Thymus (tissue), 11 donors: ENCODE results near the gene OMD. TPM values are rescaled to one million over a fixed set of nuclear protein-coding genes. Genes with fewer than 3 reads are reported as not detected.

ENCODE experiments used
- DNase-seq, 9 donors: peaks; one replicate each; pipeline ENCODE4 v3.0.0-alpha.2; 2013; ENCODE audit warnings: low spot score in 9 of 9, low read depth in 6 of 9, missing footprints in 1 of 9
- H3K27ac ChIP-seq, 2 donors: one replicate each; pipeline ENCODE4 v1.5.1; 2013; ENCODE audit warnings: control low read depth in 1 of 2, low read depth in 1 of 2, low read length in 1 of 2, mild to moderate bottlenecking in 1 of 2, moderate library complexity in 1 of 2
- H3K27me3 ChIP-seq, 2 donors: one replicate each; pipeline ENCODE4 v1.5.1; 2013; ENCODE audit warnings: low read length in 1 of 2; ENCODE audit not compliant: control insufficient read depth in 2 of 2, insufficient read depth in 1 of 2
- H3K36me3 ChIP-seq, 2 donors: one replicate each; pipeline ENCODE4 v1.5.1; 2013; ENCODE audit warnings: low read length in 1 of 2, mild to moderate bottlenecking in 1 of 2, moderate library complexity in 1 of 2; ENCODE audit not compliant: control insufficient read depth in 2 of 2, insufficient read depth in 2 of 2
- H3K4me1 ChIP-seq, 2 donors: one replicate each; pipeline ENCODE4 v1.5.1; 2013; ENCODE audit warnings: low read length in 2 of 2; ENCODE audit not compliant: control insufficient read depth in 2 of 2, insufficient read depth in 2 of 2
- H3K4me3 ChIP-seq, 2 donors: one replicate each; pipeline ENCODE4 v1.5.1; 2013; ENCODE audit warnings: low read length in 2 of 2, control low read depth in 1 of 2, mild to moderate bottlenecking in 1 of 2
- H3K9me3 ChIP-seq, 2 donors: one replicate each; pipeline ENCODE4 v1.5.1; 2013; ENCODE audit warnings: low read length in 1 of 2, mild to moderate bottlenecking in 1 of 2; ENCODE audit not compliant: control insufficient read depth in 2 of 2, insufficient read depth in 1 of 2
- WGBS: extraction: QIAGEN DNeasy Blood & Tissue Kit; methylation state at CpG from one replicate; pipeline ENCODE4 v1.1.7; 2013; 5-methylcytosine and 5-hydroxymethylcytosine counted together
- polyA plus RNA-seq: library from polyadenylated mRNA; stranded (reverse); fragments of 200-250 nt; gene quantifications from one replicate; pipeline ENCODE4 v1.2.3, GENCODE V29; 2013
- total RNA-seq: library from RNA; stranded (reverse); fragments of 120-200 nt; gene quantifications from one replicate; pipeline ENCODE4 v1.2.4, GENCODE V29; 2013
- donor health status: healthy.

Gene OMD
- total and polyA plus RNA-seq, 2 donors, result 0.61 to 1.3 TPM

- Histone ChIP-seq H3K27ac (no peak overlapping the region), H3K27me3 (no peaks in the 10 kb centered on the region), H3K4me1 (no peaks in the 10 kb centered on the region), H3K4me3 (no peak overlapping the region), H3K9me3 (no peaks in the 10 kb centered on the region), H3K36me3 (no peaks in the 10 kb centered on the region)
- no peak for DNase-seq
- WGBS, result 90% methylated on average over 4 of the region's 4 CpGs
Measured at GRCh38 chr9:92444841-92445240, 20.6 kb upstream of the OMD start.

GRCh38 chr9:92440751-92441046 lies 16.4 kb upstream of the OMD start:
- Histone ChIP-seq H3K4me1 (no peaks in the 10 kb centered on the region), H3K4me3 (no peak overlapping the region), H3K9me3 (no peaks in the 10 kb centered on the region), H3K27ac (no peak overlapping the region), H3K36me3 (no peaks in the 10 kb centered on the region), H3K27me3 (no peaks in the 10 kb centered on the region)
- WGBS, result 96% methylated on average over 6 of the region's 6 CpGs
- DNase-seq, result no peak

GRCh38 chr9:92439921-92440750 lies 15.9 kb upstream of the OMD start:
- Histone ChIP-seq H3K9me3 (no peaks in the 10 kb centered on the region), H3K36me3 (no peaks in the 10 kb centered on the region), H3K4me3 (no peak overlapping the region), H3K27ac (no peak overlapping the region), H3K4me1 (no peaks in the 10 kb centered on the region), H3K27me3 (no peaks in the 10 kb centered on the region)
- 95% methylated on average over 5 of the region's 5 CpGs for WGBS
- DNase-seq, result no peak

- Histone ChIP-seq H3K27ac (no peak overlapping the region), H3K4me3 (no peak overlapping the region), H3K36me3 (no peaks in the 10 kb centered on the region), H3K27me3 (no peaks in the 10 kb centered on the region), H3K4me1 (no peaks in the 10 kb centered on the region), H3K9me3 (no peaks in the 10 kb centered on the region)
- peak in 2 of 9 donors; percentile 4 to 20 for DNase-seq
- 90% methylated on average over 5 of the region's 5 CpGs for WGBS
Measured at GRCh38 chr9:92438900-92439526, 14.7 kb upstream of the OMD start.

- Histone ChIP-seq H3K36me3 (no peaks in the 10 kb centered on the region), H3K27me3 (no peaks in the 10 kb centered on the region), H3K4me1 (no peaks in the 10 kb centered on the region), H3K4me3 (no peak overlapping the region), H3K9me3 (no peaks in the 10 kb centered on the region), H3K27ac (no peak overlapping the region)
- DNase-seq, result no peak
- 84% methylated on average over 1 of the region's 1 CpG for WGBS
Measured at GRCh38 chr9:92435263-92435662, 11.0 kb upstream of the OMD start.

GRCh38 chr9:92432972-92433548 lies 8.8 kb upstream of the OMD start:
- no peak for DNase-seq
- Histone ChIP-seq H3K9me3 (no peaks in the 10 kb centered on the region), H3K4me3 (no peak overlapping the region), H3K36me3 (no peaks in the 10 kb centered on the region), H3K4me1 (no peaks in the 10 kb centered on the region), H3K27ac (no peak overlapping the region), H3K27me3 (no peaks in the 10 kb centered on the region)
- 97% methylated on average over 5 of the region's 5 CpGs for WGBS

GRCh38 chr9:92432350-92432749 lies 8.1 kb upstream of the OMD start:
- H3K9me3 ChIP-seq, result no peaks in the 10 kb centered on the region
- no peak overlapping the region for H3K27ac ChIP-seq
- no peak overlapping the region for H3K4me3 ChIP-seq
- DNase-seq, result no peak
- H3K4me1 ChIP-seq, result no peaks in the 10 kb centered on the region
- H3K27me3 ChIP-seq, result no peaks in the 10 kb centered on the region
- no peaks in the 10 kb centered on the region for H3K36me3 ChIP-seq
- WGBS, result 97% methylated on average over 5 of the region's 5 CpGs

- peaks cover 0 to 11% of the 10 kb centered on the region in 2 donors for H3K4me1 ChIP-seq
- whole genome bisulfite sequencing, result 76% methylated on average over 2 of the region's 2 CpGs
- H3K27me3 ChIP-seq, result no peaks in the 10 kb centered on the region
- H3K4me3 ChIP-seq, result no peak overlapping the region
- DNase-seq, result no peak
- H3K9me3 ChIP-seq, result no peaks in the 10 kb centered on the region
- no peaks in the 10 kb centered on the region for H3K36me3 ChIP-seq
- H3K27ac ChIP-seq, result no peak overlapping the region
Measured at GRCh38 chr9:92429836-92430235, 5.6 kb upstream of the OMD start.

GRCh38 chr9:92426501-92427145 lies 2.4 kb upstream of the OMD start:
- Histone ChIP-seq H3K27ac (no peak overlapping the region), H3K9me3 (no peaks in the 10 kb centered on the region), H3K4me1 (peaks cover 0 to 11% of the 10 kb centered on the region in 2 donors), H3K36me3 (no peaks in the 10 kb centered on the region), H3K27me3 (no peaks in the 10 kb centered on the region), H3K4me3 (no peak overlapping the region)
- WGBS, result 41% methylated on average over 5 of the region's 5 CpGs
- DNase-seq, result peak in 2 of 9 donors; percentile 4 to 37
